ENCODE results near the gene FPGS. TPM values are rescaled to one million over a fixed set of nuclear protein-coding genes. Genes with fewer than 3 reads are reported as not detected.
A peak's percentile ranks its signal among the peaks of the same experiment; 100 is the strongest.

FPGS gene
- total and polyA plus RNA-seq, 4 donors = 42.5 to 115 (median 93.6) TPM

DNA sequence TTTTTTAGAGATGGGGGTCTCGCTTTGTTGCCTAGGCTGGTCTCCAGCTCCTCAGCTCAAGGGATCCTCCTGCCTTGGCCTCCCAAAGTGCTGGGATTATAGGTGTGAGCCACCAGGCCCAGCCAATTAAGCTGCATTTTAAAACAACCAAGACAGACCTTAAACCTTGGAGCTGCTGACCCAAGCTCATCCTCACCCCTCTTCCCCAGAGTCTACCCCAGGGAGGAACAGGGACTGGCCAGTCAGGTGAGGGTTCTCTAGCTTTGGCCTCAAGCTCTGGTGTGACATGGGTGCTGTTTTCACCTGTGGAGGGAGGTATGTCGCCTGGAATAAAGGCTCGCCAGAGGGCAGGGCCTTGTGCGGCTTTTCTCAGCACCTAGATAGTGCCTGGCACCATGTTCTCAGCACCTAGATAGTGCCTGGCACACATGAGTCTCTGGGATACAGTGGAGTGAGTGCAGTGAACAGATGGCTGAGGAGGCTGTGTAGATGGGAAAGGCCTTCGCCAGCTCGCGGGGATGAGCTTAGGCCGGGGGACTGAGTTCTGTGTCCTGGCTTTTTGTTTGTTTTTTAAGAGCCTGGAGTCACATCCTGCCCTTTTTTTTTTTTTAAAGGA lies 9.5 kb upstream of the FPGS start:
- Histone ChIP-seq H3K4me1 (ENCODE audit: control insufficient read depth in 5 of 5, insufficient read depth in 5 of 5, low read length in 5 of 5) (peaks cover 0 to 22% (median 8%) of the 10 kb centered on the region in 5 donors), H3K4me3 (no peak overlapping the region), H3K9ac (ENCODE audit: insufficient read depth in 1 of 2, low read length in 2 of 2) (no peak overlapping the region), H3K27ac (ENCODE audit: low read depth in 1 of 2, low read length in 1 of 2) (peak overlapping the region in 1 of 2 donors; percentile 30), H3K9me3 (ENCODE audit: control insufficient read depth in 4 of 4, insufficient read depth in 3 of 4, low read length in 3 of 4) (no peaks in the 10 kb centered on the region), H3K36me3 (ENCODE audit: control insufficient read depth in 4 of 4, insufficient read depth in 4 of 4, low read length in 4 of 4) (peaks cover 6 to 36% (median 26%) of the 10 kb centered on the region in 4 donors), H3K27me3 (ENCODE audit: control insufficient read depth in 3 of 3, insufficient read depth in 3 of 3, low read length in 2 of 3) (no peaks in the 10 kb centered on the region)
- no peak for DNase-seq
- TF ChIP-seq CTCF (IDR thresholded peaks at IDR 0.05; ENCODE audit: control extremely low read depth, extremely low read depth) = no peak
- 80 to 81% methylated on average over 7 to 8 of the region's 8 CpGs for WGBS, 2 donors
- no peak for ATAC-seq (ENCODE audit: insufficient read depth, low FRiP score)

- H3K9me3 ChIP-seq (ENCODE audit: control insufficient read depth in 4 of 4, insufficient read depth in 3 of 4, low read length in 3 of 4) = no peaks in the 10 kb centered on the region
- peaks cover 6 to 27% (median 18%) of the 10 kb centered on the region in 4 donors for H3K36me3 ChIP-seq (ENCODE audit: control insufficient read depth in 4 of 4, insufficient read depth in 4 of 4, low read length in 4 of 4)
- WGBS, 2 donors = 62 to 81% methylated on average over 13 to 14 of the region's 14 CpGs
- H3K27me3 ChIP-seq (ENCODE audit: control insufficient read depth in 3 of 3, insufficient read depth in 3 of 3, low read length in 2 of 3) = no peaks in the 10 kb centered on the region
- H3K4me3 ChIP-seq = no peak overlapping the region
- peaks cover 0 to 19% (median 8%) of the 10 kb centered on the region in 5 donors for H3K4me1 ChIP-seq (ENCODE audit: control insufficient read depth in 5 of 5, insufficient read depth in 5 of 5, low read length in 5 of 5)
- H3K27ac ChIP-seq (ENCODE audit: low read depth in 1 of 2, low read length in 1 of 2) = peak overlapping the region in 1 of 2 donors; percentile 80
- no peak for DNase-seq
- H3K9ac ChIP-seq (ENCODE audit: insufficient read depth in 1 of 2, low read length in 2 of 2) = no peak overlapping the region
- ATAC-seq (ENCODE audit: insufficient read depth, low FRiP score) = peak; percentile 37
- TF ChIP-seq CTCF (IDR thresholded peaks at IDR 0.05; ENCODE audit: control extremely low read depth, extremely low read depth) = no peak
Measured at GRCh38 chr9:127794001-127794791, 8.5 kb upstream of the FPGS start.

- Histone ChIP-seq H3K36me3 (ENCODE audit: control insufficient read depth in 4 of 4, insufficient read depth in 4 of 4, low read length in 4 of 4) (peaks cover 0 to 9% (median 3%) of the 10 kb centered on the region in 4 donors), H3K9ac (ENCODE audit: insufficient read depth in 1 of 2, low read length in 2 of 2) (peak overlapping the region in 1 of 2 donors; percentile 47), H3K27me3 (ENCODE audit: control insufficient read depth in 3 of 3, insufficient read depth in 3 of 3, low read length in 2 of 3) (no peaks in the 10 kb centered on the region), H3K4me3 (no peak overlapping the region), H3K9me3 (ENCODE audit: control insufficient read depth in 4 of 4, insufficient read depth in 3 of 4, low read length in 3 of 4) (no peaks in the 10 kb centered on the region), H3K27ac (ENCODE audit: low read depth in 1 of 2, low read length in 1 of 2) (peak overlapping the region in 1 of 2 donors; percentile 55), H3K4me1 (ENCODE audit: control insufficient read depth in 5 of 5, insufficient read depth in 5 of 5, low read length in 5 of 5) (peaks cover 0 to 17% (median 8%) of the 10 kb centered on the region in 5 donors)
- 38 to 51% methylated on average over 8 of the region's 8 CpGs for WGBS, 2 donors
- TF ChIP-seq CTCF (IDR thresholded peaks at IDR 0.05; ENCODE audit: control extremely low read depth, extremely low read depth) = no peak
- ATAC-seq (ENCODE audit: insufficient read depth, low FRiP score) (peak; percentile 29), DNase-seq (peak in 1 of 3 donors; percentile 39)
Measured at GRCh38 chr9:127796225-127796813, 6.4 kb upstream of the FPGS start.

All from lung (tissue), 12 donors.